GM06990 (cell line): ENCODE results near the gene TARS1.

Experiments
- DNase-seq: peaks from one replicate; pipeline ENCODE4 v3.0.0-alpha.2; 2011; ENCODE audit not compliant: insufficient read length; ENCODE audit errors: extremely low read depth
- H3K27me3 ChIP-seq: replicated peaks from 2 replicates; pipeline ENCODE4 v1.6.0; 2011; ENCODE audit warnings: low read length; ENCODE audit not compliant: control insufficient read depth, insufficient read depth
- H3K36me3 ChIP-seq: 2 replicates; pipeline ENCODE4 v1.5.1; 2011; ENCODE audit warnings: low read length; ENCODE audit not compliant: control insufficient read depth, insufficient read depth
- H3K4me3 ChIP-seq: replicated peaks from 2 replicates; pipeline ENCODE4 v1.5.1; 2011; ENCODE audit warnings: low read depth, mild to moderate bottlenecking, control low read depth, low read length
- TF ChIP-seq, protein P1 (sequence below): IDR thresholded peaks from 2 replicates; pipeline ENCODE4 v1.5.1; 2011; ENCODE audit warnings: low read length, control low read depth, mild to moderate bottlenecking, inconsistent platforms; ENCODE audit not compliant: insufficient read depth, poor library complexity, severe bottlenecking

The TARS1 gene

DNA sequence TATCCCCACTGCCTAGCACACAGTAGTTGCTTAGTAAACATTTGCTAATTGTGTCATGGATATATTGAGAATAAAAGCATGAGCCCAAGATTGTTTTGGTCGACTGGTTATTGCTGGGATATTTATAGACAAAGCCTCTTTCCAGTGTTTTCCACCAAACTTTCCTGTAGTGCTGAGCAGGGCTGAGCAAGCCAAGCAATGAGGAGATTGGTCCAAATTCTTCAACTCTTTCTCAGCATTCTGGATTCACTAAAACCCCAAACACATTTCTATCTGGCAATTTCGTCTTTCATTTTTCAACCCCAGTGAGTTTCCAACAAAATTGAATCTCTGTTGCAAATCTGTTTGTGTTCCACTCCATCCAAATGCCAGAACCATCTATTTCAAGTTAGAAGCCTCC lies 31.9 kb upstream of the TARS1 start:
- H3K27me3 ChIP-seq, result no peaks in the 10 kb centered on the region
- H3K4me3 ChIP-seq, result no peak overlapping the region
- TF ChIP-seq, protein P1, sequence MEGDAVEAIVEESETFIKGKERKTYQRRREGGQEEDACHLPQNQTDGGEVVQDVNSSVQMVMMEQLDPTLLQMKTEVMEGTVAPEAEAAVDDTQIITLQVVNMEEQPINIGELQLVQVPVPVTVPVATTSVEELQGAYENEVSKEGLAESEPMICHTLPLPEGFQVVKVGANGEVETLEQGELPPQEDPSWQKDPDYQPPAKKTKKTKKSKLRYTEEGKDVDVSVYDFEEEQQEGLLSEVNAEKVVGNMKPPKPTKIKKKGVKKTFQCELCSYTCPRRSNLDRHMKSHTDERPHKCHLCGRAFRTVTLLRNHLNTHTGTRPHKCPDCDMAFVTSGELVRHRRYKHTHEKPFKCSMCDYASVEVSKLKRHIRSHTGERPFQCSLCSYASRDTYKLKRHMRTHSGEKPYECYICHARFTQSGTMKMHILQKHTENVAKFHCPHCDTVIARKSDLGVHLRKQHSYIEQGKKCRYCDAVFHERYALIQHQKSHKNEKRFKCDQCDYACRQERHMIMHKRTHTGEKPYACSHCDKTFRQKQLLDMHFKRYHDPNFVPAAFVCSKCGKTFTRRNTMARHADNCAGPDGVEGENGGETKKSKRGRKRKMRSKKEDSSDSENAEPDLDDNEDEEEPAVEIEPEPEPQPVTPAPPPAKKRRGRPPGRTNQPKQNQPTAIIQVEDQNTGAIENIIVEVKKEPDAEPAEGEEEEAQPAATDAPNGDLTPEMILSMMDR, result no peak
- no peaks in the 10 kb centered on the region for H3K36me3 ChIP-seq
- DNase-seq, result no peak

DNA sequence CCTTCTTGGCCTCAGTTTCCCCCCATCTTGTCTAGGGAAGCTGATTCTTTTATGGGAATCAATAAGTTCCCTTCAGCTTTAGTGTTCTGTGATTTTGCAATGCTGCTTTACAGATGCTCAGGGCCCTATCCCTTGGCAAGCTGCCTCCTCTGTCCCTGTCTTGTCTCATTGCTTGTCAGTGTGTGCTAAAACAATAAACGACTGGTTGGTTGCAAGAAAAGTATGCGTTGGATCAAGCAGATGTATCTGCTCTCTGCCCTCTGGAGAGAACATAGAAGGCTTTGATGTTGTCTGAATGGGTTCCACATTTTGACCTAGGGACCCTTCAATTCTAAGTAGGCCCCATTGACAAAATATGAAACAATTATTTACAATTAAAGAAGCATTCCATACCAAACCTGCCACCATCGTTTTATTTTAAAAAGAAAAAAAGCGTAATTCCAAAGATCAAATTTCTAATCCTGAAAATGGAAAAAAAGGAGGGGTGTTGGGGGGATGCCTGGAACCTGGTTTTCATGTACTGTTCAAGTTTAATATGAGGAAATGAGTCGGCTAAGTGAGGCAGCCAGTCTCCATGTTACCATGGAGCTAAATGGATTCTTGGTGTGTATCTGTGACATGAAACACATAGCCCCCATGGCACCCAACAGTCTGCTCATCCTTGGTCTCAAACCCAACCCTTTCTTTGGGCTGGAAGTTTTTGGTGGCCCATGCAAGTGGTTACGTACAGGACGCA lies 31.2 kb upstream of the TARS1 start:
- TF ChIP-seq, protein P1, result no peak
- no peaks in the 10 kb centered on the region for H3K36me3 ChIP-seq
- no peak for DNase-seq
- no peaks in the 10 kb centered on the region for H3K27me3 ChIP-seq
- no peak overlapping the region for H3K4me3 ChIP-seq

DNA sequence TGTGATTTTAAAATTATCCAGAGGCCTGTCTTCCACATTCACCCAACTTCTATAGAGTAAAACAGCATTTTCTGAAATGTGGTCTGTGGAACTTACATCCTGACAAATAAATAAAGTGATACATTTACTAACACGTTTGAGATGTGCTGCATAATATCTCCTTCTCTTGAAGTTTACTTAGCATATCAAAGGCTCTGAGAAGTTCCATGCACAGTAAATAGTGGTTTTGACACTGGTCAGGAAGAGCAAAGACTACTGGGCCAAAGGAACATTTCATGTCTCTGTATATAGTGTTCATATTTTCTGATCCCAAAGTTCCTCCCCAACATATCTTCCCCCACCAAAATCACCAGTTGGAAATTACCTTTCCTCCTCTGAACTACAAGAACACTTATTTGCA lies 30.5 kb upstream of the TARS1 start:
- H3K4me3 ChIP-seq, result no peak overlapping the region
- H3K36me3 ChIP-seq, result no peaks in the 10 kb centered on the region
- no peaks in the 10 kb centered on the region for H3K27me3 ChIP-seq
- DNase-seq, result no peak
- TF ChIP-seq, protein P1, result no peak

DNA sequence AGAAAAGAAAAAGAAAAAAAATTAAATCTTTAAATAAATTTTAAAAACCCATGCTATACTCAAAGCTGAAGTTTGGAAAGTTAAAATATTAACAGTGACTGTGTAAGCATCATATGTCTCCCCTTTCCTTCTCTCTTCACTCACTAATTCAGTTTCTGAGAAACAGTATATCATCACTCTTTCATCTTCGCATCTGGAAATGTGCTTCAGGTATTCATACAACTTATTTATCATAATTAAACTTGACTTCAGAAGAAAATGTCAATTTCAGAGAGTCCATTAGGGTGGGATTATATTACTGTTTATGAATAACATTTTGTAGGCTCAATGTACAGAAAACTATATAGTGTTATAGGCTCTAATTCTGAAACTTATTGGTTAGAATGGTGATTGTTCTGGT lies 29.3 kb upstream of the TARS1 start:
- Histone ChIP-seq H3K36me3 (no peaks in the 10 kb centered on the region), H3K4me3 (no peak overlapping the region)
- DNase-seq, result no peak

DNA sequence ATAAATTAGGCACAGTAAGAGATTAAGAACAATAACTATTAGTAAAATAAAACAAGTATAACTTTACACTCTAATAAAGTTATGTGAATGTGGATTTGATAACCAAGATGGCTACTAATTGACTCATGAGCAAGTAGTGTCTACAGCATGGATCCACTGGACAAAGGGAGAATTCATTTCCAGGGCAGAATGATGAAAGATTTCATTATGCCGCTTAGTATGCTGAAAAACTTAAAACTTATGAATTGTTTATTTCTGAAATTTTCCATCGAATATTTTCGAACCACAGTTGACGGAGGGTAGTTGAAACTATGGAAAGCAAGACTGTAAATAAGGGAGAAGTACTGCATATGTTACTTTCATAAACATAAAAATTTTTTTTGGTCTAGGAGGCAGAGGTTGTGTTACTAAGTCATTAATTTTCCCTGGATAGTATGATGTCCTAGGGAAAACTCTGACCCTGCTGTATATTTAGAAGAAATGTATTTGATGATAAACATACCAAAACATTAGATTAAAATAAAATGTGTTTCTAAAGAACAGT lies 24.9 kb upstream of the TARS1 start:
- no peak for DNase-seq
- Histone ChIP-seq H3K36me3 (no peaks in the 10 kb centered on the region), H3K4me3 (no peak overlapping the region), H3K27me3 (no peaks in the 10 kb centered on the region)
- TF ChIP-seq, protein P1, result no peak

More for the DNA sequence above, 29.3 kb upstream of the TARS1 start:
- TF ChIP-seq, protein P1, result no peak
- H3K27me3 ChIP-seq, result no peaks in the 10 kb centered on the region
